ENCODE data around the gene LITAF. TPM values are rescaled to one million over a fixed set of nuclear protein-coding genes. Genes with fewer than 3 reads are reported as not detected.

LITAF gene
- total RNA-seq, 1 donor from 2014 or later, result 42.5 TPM

- Histone ChIP-seq H3K9me3 (ENCODE audit: low read depth) (no peaks in the 10 kb centered on the region), H3F3A (ENCODE audit: low read depth) (peaks cover 6% of the 10 kb centered on the region), H3K27ac (no peak overlapping the region), H3K79me2 (ENCODE audit: low read depth) (no peaks in the 10 kb centered on the region), H2AFZ (replicated peaks) (no peak overlapping the region), H3K4me1 (peaks cover 18% of the 10 kb centered on the region), H3K9ac (no peak overlapping the region), H3K4me2 (no peak overlapping the region), H3K4me3 (no peak overlapping the region), H4K20me1 (ENCODE audit: low read depth) (no peaks in the 10 kb centered on the region), H3K36me3 (no peaks in the 10 kb centered on the region), H3K27me3 (no peaks in the 10 kb centered on the region)
- no peak for TF ChIP-seq EZH2phosphoT487 (IDR thresholded peaks at IDR 0.05)
- no peak for TF ChIP-seq EZH2 (IDR thresholded peaks at IDR 0.05)
- TF ChIP-seq CTCF (IDR thresholded peaks at IDR 0.05), result no peak
- Mint-ChIP-seq H3K9me3 (no peaks in the 10 kb centered on the region), H3K4me1 (peaks cover 28% of the 10 kb centered on the region), H3K36me3 (no peaks in the 10 kb centered on the region), H3K4me3 (no peak overlapping the region), H3K27me3 (ENCODE audit: insufficient read depth, low read depth) (peaks cover 19% of the 10 kb centered on the region), H3K27ac (peak overlapping the region; percentile 90)
- DNase-seq (ENCODE audit: low spot score), result no peak
These were observed 23.9 kb upstream of the LITAF start for GRCh38 chr16:11610580-11610979.

GRCh38 chr16:11610121-11610505 lies 23.4 kb upstream of the LITAF start:
- Histone ChIP-seq H4K20me1 (ENCODE audit: low read depth) (no peaks in the 10 kb centered on the region), H3K36me3 (no peaks in the 10 kb centered on the region), H3K4me1 (peaks cover 18% of the 10 kb centered on the region), H3K9me3 (ENCODE audit: low read depth) (no peaks in the 10 kb centered on the region), H3K27ac (no peak overlapping the region), H3K79me2 (ENCODE audit: low read depth) (no peaks in the 10 kb centered on the region), H3F3A (ENCODE audit: low read depth) (peaks cover 6% of the 10 kb centered on the region), H3K9ac (no peak overlapping the region), H3K4me3 (no peak overlapping the region), H3K4me2 (peak overlapping the region; percentile 19), H3K27me3 (no peaks in the 10 kb centered on the region), H2AFZ (replicated peaks) (peak overlapping the region; percentile 60)
- Mint-ChIP-seq H3K36me3 (no peaks in the 10 kb centered on the region), H3K27me3 (ENCODE audit: insufficient read depth, low read depth) (peaks cover 24% of the 10 kb centered on the region), H3K27ac (peak overlapping the region; percentile 90), H3K4me1 (peaks cover 27% of the 10 kb centered on the region), H3K4me3 (no peak overlapping the region), H3K9me3 (no peaks in the 10 kb centered on the region)
- no peak for DNase-seq (ENCODE audit: low spot score)
- TF ChIP-seq CTCF (IDR thresholded peaks at IDR 0.05) (no peak), EZH2phosphoT487 (IDR thresholded peaks at IDR 0.05) (no peak), EZH2 (IDR thresholded peaks at IDR 0.05) (no peak)

- H3K9me3 ChIP-seq (ENCODE audit: low read depth), result no peaks in the 10 kb centered on the region
- peak overlapping the region; percentile 19 for H3K4me2 ChIP-seq
- H3F3A ChIP-seq (ENCODE audit: low read depth), result peaks cover 6% of the 10 kb centered on the region
- Mint-ChIP-seq H3K4me1 (peaks cover 25% of the 10 kb centered on the region), H3K27me3 (ENCODE audit: insufficient read depth, low read depth) (peaks cover 24% of the 10 kb centered on the region), H3K9me3 (no peaks in the 10 kb centered on the region), H3K36me3 (no peaks in the 10 kb centered on the region), H3K4me3 (no peak overlapping the region), H3K27ac (peak overlapping the region; percentile 81)
- H3K9ac ChIP-seq, result no peak overlapping the region
- no peaks in the 10 kb centered on the region for H3K27me3 ChIP-seq
- no peaks in the 10 kb centered on the region for H4K20me1 ChIP-seq (ENCODE audit: low read depth)
- H3K36me3 ChIP-seq, result no peaks in the 10 kb centered on the region
- TF ChIP-seq CTCF (IDR thresholded peaks at IDR 0.05) (no peak), EZH2phosphoT487 (IDR thresholded peaks at IDR 0.05) (no peak), EZH2 (IDR thresholded peaks at IDR 0.05) (no peak)
- DNase-seq (ENCODE audit: low spot score), result peak; percentile 51
- H3K4me1 ChIP-seq, result peaks cover 16% of the 10 kb centered on the region
- no peaks in the 10 kb centered on the region for H3K79me2 ChIP-seq (ENCODE audit: low read depth)
- H3K4me3 ChIP-seq, result no peak overlapping the region
- H3K27ac ChIP-seq, result no peak overlapping the region
- H2AFZ ChIP-seq (replicated peaks), result peak overlapping the region; percentile 60
These were observed 22.9 kb upstream of the LITAF start for GRCh38 chr16:11609474-11610120.

All from neural progenitor cell (in vitro differentiated cells).